GM18861 (cell line): Measurements from ENCODE around the gene SH3GL1.

Experiments
- ATAC-seq: cut with Tn5 transposase; IDR thresholded peaks from one replicate; pipeline ENCODE4 v1.9.1; 2021; ENCODE audit not compliant: unreplicated experiment

Gene SH3GL1

DNA sequence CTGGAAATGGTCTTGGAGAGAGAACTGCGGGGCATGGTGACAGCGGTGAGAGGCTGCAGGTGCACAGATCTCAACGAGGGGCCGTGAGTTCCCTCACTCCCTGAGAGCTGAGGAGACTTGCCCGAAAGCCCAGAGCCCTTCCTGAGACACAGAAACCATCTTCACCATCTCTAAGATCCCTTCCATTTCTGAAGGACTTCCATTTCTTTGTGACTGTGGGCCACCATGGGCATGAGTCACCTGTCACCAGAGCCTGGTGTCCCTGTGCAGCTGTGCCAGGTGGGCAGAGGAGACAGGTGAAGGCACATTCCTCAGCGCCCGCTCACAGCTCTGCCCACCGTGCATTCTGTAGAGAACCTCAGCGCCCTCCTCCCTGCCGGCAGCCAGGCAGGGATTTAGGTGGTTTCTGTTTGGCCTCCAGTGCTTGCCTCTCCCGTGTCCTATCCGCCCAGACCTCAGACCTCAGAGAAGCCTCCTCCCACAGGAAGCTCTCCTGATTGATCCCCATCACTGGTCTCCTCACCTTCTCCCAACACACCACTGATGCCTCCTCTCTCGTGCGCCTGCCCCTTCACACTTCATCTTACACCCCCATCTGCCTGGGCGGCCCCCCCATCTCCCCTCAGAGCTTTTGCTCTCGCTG is 24.2 kb downstream of the SH3GL1 start:
- no peak for ATAC-seq

DNA sequence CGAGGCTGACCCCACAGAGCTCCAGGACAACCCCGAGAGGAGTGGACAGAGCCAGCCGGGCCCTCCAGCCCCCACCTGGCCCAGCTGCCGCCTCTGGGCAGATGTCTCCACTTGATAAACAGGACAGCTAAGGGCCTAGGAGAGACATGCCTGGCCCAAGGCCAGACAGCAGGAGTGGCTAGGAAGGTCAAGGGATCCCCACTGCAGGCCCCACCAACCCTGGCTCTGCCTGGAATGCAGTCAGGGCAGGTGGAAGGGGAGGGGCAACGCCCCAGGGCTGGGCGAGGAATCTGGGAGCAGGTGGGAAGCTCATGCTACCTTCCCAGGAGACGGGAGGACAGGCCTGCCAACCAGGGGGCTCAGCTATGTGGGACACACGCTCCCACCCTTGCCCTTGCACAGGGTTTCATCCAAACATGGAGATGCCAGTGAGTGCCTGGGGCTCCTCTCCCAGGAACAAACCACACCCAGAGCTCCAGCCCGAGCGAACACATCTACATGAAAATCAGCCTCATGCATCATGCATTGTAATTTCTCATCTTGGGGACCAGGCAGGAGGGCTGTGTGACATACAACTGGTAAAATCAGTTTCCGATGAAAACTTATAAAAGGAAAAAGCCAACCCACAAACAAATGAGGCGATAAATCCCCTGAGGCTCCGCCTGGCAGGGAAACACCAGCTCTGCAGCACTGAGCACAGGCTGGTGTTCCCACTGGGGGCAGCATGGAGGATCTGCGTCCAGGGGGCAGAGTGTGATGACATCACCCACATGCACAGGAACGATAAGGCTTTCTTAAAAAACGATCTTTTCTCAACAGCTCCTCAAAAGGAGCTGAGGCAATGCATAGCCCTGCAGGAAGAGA is 25.0 kb downstream of the SH3GL1 start:
- ATAC-seq: peak; percentile 58

DNA sequence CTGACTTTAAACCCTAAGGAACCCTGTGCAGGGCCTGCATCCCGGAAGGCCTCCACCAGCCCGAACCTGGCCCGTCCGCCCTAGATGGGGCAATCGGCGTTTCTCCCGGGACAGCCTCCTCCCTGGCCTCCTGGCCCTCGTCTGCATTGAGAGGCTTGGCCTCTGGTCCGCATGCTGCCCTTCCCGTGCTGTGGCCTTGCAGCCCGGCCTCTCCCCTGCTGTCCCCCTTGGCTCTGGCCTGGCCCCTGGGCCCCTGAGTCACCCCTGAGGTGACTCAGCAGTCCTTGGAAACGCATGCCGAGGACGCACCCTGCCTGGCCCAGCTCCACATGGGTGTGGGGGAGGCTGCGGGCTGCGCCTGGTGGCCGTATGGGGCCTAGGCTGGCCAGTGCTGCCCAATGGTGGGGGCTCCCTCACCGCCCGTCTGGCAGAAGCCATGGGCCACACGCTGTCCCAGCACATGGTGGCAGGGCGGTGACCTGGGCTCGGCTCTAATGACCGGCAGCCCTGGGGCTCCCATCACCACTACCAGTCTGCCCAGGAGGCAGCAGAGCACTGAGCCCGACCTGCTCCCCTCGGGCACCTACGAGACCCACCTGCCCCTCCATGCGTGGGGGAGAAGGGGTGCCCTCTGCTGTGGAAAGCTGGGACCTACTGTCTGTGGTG is 25.7 kb downstream of the SH3GL1 start:
- ATAC-seq: no peak

DNA sequence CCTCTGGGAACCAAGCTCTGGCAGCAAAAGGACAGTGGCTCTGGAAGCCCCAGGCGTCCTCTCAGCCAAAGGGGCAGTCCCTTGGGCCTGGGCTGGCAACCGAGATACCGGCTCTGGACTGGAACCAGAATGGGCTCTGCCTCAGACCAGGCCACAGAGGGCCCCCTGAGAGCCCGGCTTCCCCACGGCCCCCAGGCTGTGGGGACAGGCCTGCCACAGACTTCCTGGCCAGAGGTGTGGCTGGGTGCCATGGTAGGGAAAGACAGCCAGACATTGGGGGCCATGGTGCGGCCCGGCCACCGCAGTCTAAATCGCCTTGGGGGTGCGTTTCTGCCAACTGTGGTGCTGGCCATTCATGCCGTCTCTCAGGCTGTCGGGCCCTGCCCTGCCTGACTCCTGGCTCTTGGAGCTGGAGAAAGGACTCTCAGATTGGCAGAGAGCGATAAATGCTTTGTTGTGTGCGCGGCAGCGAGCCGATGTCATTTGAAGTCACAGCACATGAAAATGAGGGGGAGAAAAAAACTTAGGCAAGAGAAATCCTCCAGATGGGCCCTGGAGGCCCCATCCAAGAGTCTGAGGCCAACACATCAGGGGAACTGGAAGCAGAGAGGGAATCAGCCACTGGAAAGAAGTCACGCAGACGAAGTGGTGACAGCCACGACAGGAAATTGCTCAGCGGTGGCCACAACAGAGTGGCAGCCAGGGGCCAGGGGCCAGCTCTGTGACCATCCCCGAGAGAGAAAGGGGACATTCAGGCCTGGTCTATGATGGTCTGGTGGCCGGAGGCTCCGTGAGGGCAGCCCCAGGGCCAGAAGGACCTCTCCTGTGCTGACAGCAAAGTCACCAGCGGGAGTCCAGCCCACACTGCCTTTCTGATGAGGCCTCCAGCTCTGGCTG is 26.5 kb downstream of the SH3GL1 start:
- ATAC-seq: no peak

- ATAC-seq: no peak
These were observed 27.4 kb downstream of the SH3GL1 start for GRCh38 chr19:4373013-4373367.

GRCh38 chr19:4372165-4373012 is 28.0 kb downstream of the SH3GL1 start:
- no peak for ATAC-seq

DNA sequence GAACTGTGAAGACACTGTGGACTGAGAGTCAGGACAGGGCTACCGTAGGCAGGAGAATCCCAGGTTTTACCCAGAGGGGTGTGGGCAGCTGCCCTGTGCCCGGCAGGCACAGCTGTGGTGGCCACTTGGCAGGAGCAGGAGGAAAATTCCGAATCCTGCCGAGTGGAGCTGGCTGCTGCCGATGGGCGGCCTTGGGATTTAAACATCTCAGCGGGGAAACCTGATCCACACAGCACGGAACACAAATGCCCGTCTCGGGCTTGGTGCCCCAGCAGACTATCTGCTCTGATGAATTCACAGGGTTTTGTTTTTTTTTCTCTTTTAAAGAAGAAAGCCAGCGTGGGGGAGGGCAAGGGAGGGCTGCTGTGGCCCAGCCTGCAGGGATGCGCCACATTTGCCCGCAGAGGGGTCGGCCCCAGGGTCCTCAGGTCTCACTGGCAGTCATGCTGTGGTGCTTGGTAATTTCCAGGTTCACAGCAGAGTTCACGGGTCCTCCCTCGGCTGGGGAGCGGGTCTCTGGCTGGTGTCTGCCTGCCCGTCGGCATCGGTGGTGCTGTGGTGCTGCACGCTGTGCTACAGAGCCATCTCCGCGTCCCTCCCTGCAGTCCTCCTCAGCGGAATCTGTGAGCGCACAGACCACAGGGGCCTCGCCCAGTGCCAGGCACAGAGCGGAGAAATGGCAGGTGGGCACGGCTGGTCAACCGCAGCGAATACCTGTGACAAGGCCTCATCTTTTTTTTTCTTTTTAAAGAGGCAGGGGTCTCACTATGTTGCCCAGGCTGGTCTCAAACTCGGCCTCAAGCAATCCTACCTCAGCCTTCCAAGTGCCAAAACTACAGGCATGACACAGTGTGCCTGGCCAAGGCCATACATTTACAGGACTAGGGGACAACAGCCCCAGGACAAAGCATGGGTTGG is 28.8 kb downstream of the SH3GL1 start:
- ATAC-seq: no peak

- no peak for ATAC-seq
These were observed 29.8 kb downstream of the SH3GL1 start for GRCh38 chr19:4370418-4371041.

DNA sequence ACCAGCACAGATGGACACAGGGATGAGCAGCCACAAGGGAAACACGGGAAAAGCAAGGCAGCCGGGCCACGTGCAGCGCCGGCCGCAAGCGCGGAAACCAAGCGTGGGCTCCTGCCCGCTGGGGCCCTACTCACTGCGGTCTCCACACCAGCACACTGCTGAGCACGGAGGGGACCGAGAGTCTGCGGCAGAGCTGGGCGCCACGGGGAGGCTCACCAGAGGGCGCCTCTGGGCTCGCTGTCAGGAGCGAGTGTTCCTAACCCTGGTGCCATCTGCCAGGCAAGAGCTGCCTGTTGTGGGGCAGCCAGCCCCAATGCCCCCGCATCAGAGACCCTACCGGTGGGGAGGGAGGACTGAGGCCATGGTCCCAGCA is 30.5 kb downstream of the SH3GL1 start:
- ATAC-seq: peak; percentile 26

GRCh38 chr19:4369109-4369887 is 31.0 kb downstream of the SH3GL1 start:
- ATAC-seq: peak; percentile 45

DNA sequence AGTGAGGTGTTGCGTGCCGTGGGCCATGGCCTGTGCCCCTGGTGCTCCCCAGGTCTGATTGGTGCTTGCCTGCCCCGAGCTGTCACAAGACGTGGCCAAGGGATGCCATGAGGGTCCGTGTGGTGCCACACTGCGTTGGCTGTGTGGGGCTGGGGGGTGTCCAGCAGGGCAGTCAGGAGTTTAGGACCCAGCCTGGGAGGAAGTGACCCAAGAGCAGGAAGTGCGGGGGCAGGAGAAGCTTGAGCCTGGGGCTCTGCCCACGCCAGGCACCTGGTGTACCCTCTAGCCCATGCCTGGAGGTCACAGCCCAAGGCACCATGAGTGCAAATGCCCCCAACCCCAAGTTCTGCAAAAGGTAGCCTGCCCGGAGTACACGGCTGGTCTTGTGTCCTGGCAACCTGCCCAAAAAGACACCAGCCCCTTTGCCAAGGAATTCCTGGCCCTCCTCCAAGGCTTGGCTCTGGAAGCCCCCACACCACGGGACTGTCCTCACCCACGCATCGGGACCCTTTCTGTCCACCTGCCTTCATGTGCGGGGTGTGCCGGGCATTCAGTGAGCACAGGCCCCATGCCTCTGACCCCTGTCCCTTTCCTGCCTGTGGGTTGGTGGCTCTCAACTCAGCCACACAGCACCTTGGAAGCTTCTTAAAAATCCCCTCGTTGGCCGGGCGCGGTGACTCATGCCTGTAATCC is 32.1 kb downstream of the SH3GL1 start:
- ATAC-seq: no peak

GRCh38 chr19:4367781-4368127 is 32.6 kb downstream of the SH3GL1 start:
- ATAC-seq: no peak

DNA sequence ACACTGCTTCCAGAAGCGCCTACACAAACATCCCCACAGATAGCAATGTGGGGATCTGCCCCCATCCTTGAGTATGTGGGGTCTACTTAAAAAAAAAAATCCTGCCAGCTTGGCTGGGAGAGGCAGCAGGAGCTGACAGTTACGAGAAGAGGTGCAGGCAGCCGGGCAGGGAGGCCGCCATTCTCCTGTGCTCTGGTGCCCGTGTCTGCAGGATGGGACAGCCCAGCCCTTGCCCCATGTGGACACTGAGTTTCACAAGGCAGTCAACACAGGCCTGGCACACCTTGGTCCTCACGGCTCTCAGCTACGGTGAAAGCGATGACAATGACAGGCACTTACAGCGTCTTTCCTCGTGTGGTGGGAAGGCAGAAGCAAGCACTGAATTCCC is 33.0 kb downstream of the SH3GL1 start:
- no peak for ATAC-seq

DNA sequence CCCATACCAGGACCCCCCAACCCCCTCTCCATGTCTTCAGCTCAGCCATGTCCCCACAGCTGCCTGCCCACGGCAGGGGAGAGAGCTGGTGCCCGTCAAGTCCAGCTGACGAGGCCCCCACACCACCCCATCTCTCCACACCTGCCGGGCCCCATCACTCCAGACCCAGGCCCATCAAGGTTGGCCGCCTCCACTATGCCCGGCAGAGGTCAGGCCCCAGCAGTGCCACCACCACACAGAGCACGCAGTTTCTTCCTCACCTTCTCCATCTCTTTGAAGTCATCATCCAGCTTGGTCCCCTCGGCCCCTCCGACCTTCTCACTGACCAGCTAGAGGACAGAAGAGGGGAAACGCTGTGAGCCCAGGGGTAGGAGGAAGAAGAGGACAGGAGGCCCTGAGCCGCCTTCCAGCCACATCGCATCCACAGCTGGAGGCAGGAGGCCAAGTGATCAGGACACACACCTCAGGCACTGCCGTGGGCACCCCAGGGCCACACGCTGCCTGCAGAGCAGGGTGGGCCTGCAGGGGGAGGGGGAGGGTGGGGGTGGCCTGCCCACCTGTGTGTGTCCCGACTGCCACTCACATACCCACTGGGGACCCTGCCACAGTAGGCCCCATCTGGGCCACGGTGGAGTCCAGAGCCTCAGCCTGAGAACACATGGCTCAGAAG is 33.5 kb downstream of the SH3GL1 start:
- no peak for ATAC-seq

DNA sequence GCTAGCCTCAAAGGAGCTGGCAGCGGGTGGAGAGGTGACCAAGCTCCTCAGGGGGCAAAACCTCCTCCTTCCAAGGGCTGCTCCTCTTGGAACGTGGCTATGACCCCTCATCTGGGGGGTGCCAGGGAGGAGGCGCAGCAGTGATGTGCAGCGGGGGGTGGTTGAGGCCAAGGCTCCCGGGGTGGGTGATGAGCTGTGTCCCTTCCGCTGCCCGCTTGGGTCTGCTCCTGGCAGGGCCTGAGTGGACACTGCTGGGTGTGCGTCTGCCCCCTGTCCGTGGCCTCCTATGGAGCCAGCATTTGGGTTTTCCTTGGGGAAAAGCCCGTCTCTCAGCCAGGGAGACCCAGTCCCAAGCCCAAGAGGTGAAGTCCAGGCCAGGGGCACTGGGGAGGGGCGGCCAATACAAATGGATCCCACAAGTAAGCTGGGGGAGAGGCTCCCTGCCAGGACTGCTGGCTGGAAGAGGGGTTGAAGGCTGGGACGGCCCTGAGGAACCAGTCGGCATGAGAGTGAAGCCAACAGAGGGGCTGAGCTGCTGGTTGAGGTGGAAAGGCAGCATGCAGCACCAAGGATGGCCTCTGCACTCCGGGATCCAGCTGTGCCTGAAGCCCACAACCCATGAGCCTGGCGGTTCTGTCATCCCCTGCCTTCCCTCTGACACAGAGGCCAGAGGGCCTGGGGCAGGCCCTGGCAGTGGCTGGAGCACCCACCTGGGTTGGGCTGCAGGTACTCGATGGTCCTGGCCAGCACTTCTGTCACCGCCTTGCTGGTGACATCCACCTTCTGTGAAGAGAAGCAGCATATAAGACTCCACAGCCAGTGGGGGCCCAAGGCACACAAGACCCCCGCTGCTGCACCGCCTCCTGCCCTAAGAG is 34.3 kb downstream of the SH3GL1 start:
- no peak for ATAC-seq

GRCh38 chr19:4365341-4365740 is 35.0 kb downstream of the SH3GL1 start:
- ATAC-seq: no peak
